Stimulated activated CD4-positive, alpha-beta T cell treated with anti-CD3 and anti-CD28 coated beads, Interleukin-12 subunit alpha, Interleukin-12 subunit beta, amount 100 ng/mL, for 48 hours (primary cell): ENCODE data around the gene CACNB4.

Source experiments
- DNase-seq, 3 donors: peaks; one replicate each; pipeline ENCODE4 v3.0.0-alpha.2; 2020; ENCODE audit warnings: low read depth in 2 of 3, low spot score in 1 of 3

Gene CACNB4

GRCh38 chr2:152089238-152089637, 9.6 kb downstream of the CACNB4 start:
- DNase-seq, result no peak

- DNase-seq, result no peak
Measured at GRCh38 chr2:152088006-152088405, 10.8 kb downstream of the CACNB4 start.

GRCh38 chr2:152086231-152086630, 12.6 kb downstream of the CACNB4 start:
- no peak for DNase-seq

- DNase-seq, result no peak
Measured at GRCh38 chr2:152084076-152084475, 14.8 kb downstream of the CACNB4 start.

GRCh38 chr2:152083202-152083875, 15.5 kb downstream of the CACNB4 start:
- DNase-seq, result no peak

GRCh38 chr2:152078662-152079061, 20.2 kb downstream of the CACNB4 start:
- DNase-seq, result no peak

GRCh38 chr2:152078023-152078422, 20.8 kb downstream of the CACNB4 start:
- DNase-seq, result no peak

- no peak for DNase-seq
Measured at GRCh38 chr2:152075461-152076050, 23.3 kb downstream of the CACNB4 start.

- DNase-seq, result no peak
Measured at GRCh38 chr2:152072011-152072410, 26.8 kb downstream of the CACNB4 start.

GRCh38 chr2:152071518-152071917, 27.3 kb downstream of the CACNB4 start:
- DNase-seq, result no peak

GRCh38 chr2:152071092-152071491, 27.8 kb downstream of the CACNB4 start:
- no peak for DNase-seq

GRCh38 chr2:152068226-152068625, 30.6 kb downstream of the CACNB4 start:
- no peak for DNase-seq

- DNase-seq, result no peak
Measured at GRCh38 chr2:152067823-152068222, 31.0 kb downstream of the CACNB4 start.

- DNase-seq, result no peak
Measured at GRCh38 chr2:152065945-152066344, 32.9 kb downstream of the CACNB4 start.

- DNase-seq, result no peak
Measured at GRCh38 chr2:152064001-152064400, 34.8 kb downstream of the CACNB4 start.

GRCh38 chr2:152063325-152063924, 35.4 kb downstream of the CACNB4 start:
- no peak for DNase-seq

GRCh38 chr2:152062125-152063091, 36.4 kb downstream of the CACNB4 start:
- DNase-seq, result no peak

- DNase-seq, result no peak
Measured at GRCh38 chr2:152061383-152061782, 37.5 kb downstream of the CACNB4 start.

GRCh38 chr2:152058655-152059054, 40.2 kb downstream of the CACNB4 start:
- DNase-seq, result no peak

GRCh38 chr2:152056418-152056817, 42.4 kb downstream of the CACNB4 start:
- DNase-seq, result no peak

- DNase-seq, result no peak
Measured at GRCh38 chr2:152055366-152056108, 43.3 kb downstream of the CACNB4 start.
